Nephron progenitor cell (in vitro differentiated cells): ENCODE data around the gene BDH1.
"Not testable (repeated sequence)": the region's sequence is repeated elsewhere in the genome, so short reads cannot be mapped to it uniquely, and the experiment has no call there.

Experiments used
- DNase-seq: peaks from one replicate; pipeline ENCODE4 v3.0.0; 2021
- H3K27ac Mint-ChIP-seq: 2 replicates; pipeline ENCODE4 v1.8.0; 2021; ENCODE audit warnings: mild to moderate bottlenecking, moderate library complexity, mixed read lengths
- H3K27me3 Mint-ChIP-seq: 2 replicates; pipeline ENCODE4 v1.8.0; 2021; ENCODE audit warnings: mild to moderate bottlenecking, low read depth, mixed read lengths; ENCODE audit not compliant: poor library complexity
- H3K36me3 Mint-ChIP-seq: 2 replicates; pipeline ENCODE4 v1.8.0; 2021; ENCODE audit warnings: low read depth, mixed read lengths
- H3K4me1 Mint-ChIP-seq: 2 replicates; pipeline ENCODE4 v1.8.0; 2021; ENCODE audit warnings: mixed read lengths
- H3K4me3 Mint-ChIP-seq: 2 replicates; pipeline ENCODE4 v1.8.0; 2021; ENCODE audit warnings: mild to moderate bottlenecking, moderate library complexity, mixed read lengths
- H3K9me3 Mint-ChIP-seq: 2 replicates; pipeline ENCODE4 v1.8.0; 2021; ENCODE audit warnings: mild to moderate bottlenecking, moderate library complexity, mixed read lengths
- TF ChIP-seq, protein P1 (sequence below): fragments of 200-600 bp; sonication (generic); IDR thresholded peaks from 2 replicates; pipeline ENCODE4 v1.5.0; 2021; ENCODE audit warnings: antibody characterized with exemption

The BDH1 gene

GRCh38 chr3:197583371-197583770 is 27.6 kb upstream of the BDH1 start:
- no peak overlapping the region for H3K4me3 Mint-ChIP-seq
- no peak overlapping the region for H3K27ac Mint-ChIP-seq
- TF ChIP-seq, protein P1, sequence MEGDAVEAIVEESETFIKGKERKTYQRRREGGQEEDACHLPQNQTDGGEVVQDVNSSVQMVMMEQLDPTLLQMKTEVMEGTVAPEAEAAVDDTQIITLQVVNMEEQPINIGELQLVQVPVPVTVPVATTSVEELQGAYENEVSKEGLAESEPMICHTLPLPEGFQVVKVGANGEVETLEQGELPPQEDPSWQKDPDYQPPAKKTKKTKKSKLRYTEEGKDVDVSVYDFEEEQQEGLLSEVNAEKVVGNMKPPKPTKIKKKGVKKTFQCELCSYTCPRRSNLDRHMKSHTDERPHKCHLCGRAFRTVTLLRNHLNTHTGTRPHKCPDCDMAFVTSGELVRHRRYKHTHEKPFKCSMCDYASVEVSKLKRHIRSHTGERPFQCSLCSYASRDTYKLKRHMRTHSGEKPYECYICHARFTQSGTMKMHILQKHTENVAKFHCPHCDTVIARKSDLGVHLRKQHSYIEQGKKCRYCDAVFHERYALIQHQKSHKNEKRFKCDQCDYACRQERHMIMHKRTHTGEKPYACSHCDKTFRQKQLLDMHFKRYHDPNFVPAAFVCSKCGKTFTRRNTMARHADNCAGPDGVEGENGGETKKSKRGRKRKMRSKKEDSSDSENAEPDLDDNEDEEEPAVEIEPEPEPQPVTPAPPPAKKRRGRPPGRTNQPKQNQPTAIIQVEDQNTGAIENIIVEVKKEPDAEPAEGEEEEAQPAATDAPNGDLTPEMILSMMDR, result no peak
- no peak for DNase-seq
- H3K27me3 Mint-ChIP-seq, result peaks cover 4% of the 10 kb centered on the region
- peaks cover 28% of the 10 kb centered on the region for H3K9me3 Mint-ChIP-seq
- peaks cover 21% of the 10 kb centered on the region for H3K36me3 Mint-ChIP-seq
- H3K4me1 Mint-ChIP-seq, result no peaks in the 10 kb centered on the region

DNA sequence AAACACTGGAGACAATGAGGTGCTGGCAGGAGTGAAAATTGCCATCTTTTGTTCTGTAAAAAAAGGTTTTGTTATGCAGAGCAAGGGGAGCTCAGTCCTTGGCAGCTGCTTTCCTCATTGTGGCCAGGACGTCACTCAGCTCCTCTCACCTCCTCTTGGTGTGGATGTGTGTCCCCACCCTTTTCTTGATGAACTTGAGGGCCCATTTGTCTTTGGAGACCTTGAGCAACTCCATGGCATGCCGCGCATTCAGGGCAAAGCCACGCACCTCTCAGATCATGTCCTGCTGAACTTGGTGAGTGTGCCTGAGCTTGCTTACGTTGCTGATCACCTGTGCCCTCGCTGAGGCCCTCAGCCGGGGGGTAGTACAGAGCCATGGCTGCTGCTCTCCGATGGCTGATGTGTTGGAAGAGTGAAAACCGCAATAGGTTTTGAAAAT is 24.5 kb upstream of the BDH1 start:
- Mint-ChIP-seq H3K36me3 (peaks cover 23% of the 10 kb centered on the region), H3K9me3 (peaks cover 39% of the 10 kb centered on the region), H3K27ac (no peak overlapping the region), H3K27me3 (peaks cover 12% of the 10 kb centered on the region), H3K4me3 (no peak overlapping the region), H3K4me1 (no peaks in the 10 kb centered on the region)
- no peak for DNase-seq
- TF ChIP-seq, protein P1, result no peak

- Mint-ChIP-seq H3K4me3 (no peak overlapping the region), H3K4me1 (peaks cover 9% of the 10 kb centered on the region), H3K9me3 (peaks cover 39% of the 10 kb centered on the region), H3K36me3 (peaks cover 23% of the 10 kb centered on the region), H3K27ac (no peak overlapping the region), H3K27me3 (peaks cover 8% of the 10 kb centered on the region)
- TF ChIP-seq, protein P1, result no peak
- no peak for DNase-seq
These were observed 22.6 kb upstream of the BDH1 start for GRCh38 chr3:197578376-197578775.

GRCh38 chr3:197577366-197578074 is 21.8 kb upstream of the BDH1 start:
- Mint-ChIP-seq H3K27ac (no peak overlapping the region), H3K9me3 (peaks cover 39% of the 10 kb centered on the region), H3K4me3 (no peak overlapping the region), H3K4me1 (peaks cover 9% of the 10 kb centered on the region), H3K27me3 (peaks cover 8% of the 10 kb centered on the region), H3K36me3 (peaks cover 23% of the 10 kb centered on the region)
- TF ChIP-seq, protein P1, result no peak
- DNase-seq, result no peak

- Mint-ChIP-seq H3K9me3 (peaks cover 39% of the 10 kb centered on the region), H3K27me3 (peaks cover 8% of the 10 kb centered on the region), H3K4me1 (peaks cover 9% of the 10 kb centered on the region), H3K4me3 (no peak overlapping the region), H3K27ac (no peak overlapping the region), H3K36me3 (peaks cover 23% of the 10 kb centered on the region)
- TF ChIP-seq, protein P1, result no peak
- no peak for DNase-seq
These were observed 21.1 kb upstream of the BDH1 start for GRCh38 chr3:197576838-197577237.

DNA sequence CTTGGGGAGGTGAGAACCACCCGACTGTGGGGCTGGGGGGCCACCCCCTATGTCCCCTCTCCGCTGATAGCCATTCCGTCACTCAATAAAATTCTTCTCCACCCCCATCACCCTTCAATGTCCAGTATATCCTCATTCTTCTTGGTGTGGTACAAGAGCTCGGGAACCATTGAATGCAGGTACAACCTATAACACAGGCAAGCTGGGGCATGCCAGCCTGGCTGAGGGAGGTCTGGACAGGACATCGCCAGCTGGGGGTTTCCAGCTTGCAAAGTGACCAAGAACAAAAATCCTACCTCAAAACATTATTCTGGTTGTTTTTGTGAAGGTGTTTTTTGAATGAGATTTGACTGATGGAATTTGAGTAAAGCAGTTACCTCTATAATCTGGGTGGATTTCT is 19.6 kb upstream of the BDH1 start:
- peaks cover 41% of the 10 kb centered on the region for H3K9me3 Mint-ChIP-seq
- no peak overlapping the region for H3K27ac Mint-ChIP-seq
- TF ChIP-seq, protein P1, result no peak
- no peak overlapping the region for H3K4me3 Mint-ChIP-seq
- H3K27me3 Mint-ChIP-seq, result peaks cover 10% of the 10 kb centered on the region
- H3K4me1 Mint-ChIP-seq, result peaks cover 9% of the 10 kb centered on the region
- DNase-seq, result no peak
- peaks cover 21% of the 10 kb centered on the region for H3K36me3 Mint-ChIP-seq

DNA sequence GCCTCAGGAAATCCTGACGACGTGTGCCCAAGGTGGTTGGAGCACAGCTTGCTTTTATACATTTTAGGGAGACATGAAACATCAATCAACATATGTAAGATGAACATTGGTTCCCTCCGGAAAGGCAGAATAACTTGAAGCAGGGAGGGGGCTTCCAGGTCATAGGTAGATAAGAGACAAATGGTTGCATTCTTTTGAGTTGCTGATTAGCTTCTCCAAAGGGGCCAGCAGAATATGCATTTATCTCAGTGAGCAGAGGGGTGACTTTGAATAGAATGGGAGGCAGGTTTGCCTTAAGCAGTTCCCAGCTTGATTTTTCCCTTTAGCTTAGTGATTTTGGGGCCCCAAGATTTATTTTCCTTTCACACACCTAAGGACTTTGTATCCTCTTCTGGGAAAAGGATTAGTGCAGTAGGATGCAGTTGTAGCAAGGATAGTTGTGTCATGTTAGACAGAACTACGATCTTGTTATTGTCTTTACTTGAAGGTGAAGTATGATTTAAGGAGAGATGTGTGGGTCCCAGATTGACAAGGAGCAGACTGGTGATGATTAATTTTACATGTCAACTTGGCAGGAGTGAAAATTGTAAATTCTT is 18.7 kb upstream of the BDH1 start:
- peaks cover 13% of the 10 kb centered on the region for H3K36me3 Mint-ChIP-seq
- not testable (repeated sequence) for DNase-seq, H3K27ac Mint-ChIP-seq, H3K4me3 Mint-ChIP-seq, H3K4me1 Mint-ChIP-seq
- H3K9me3 Mint-ChIP-seq, result peaks cover 42% of the 10 kb centered on the region
- peaks cover 11% of the 10 kb centered on the region for H3K27me3 Mint-ChIP-seq
